Fibroblast of villous mesenchyme (primary cell): ENCODE results near the gene IDUA. TPM values are rescaled to one million over a fixed set of nuclear protein-coding genes. Genes with fewer than 3 reads are reported as not detected.

Source experiments
- DNase-seq: peaks from one replicate; pipeline ENCODE4 v3.0.0-alpha.2; 2010; ENCODE audit warnings: low read depth
- H3K4me3 ChIP-seq: 2 replicates; pipeline ENCODE4 v1.5.1; 2011; ENCODE audit warnings: low read depth, mild to moderate bottlenecking, low read length
- CTCF ChIP-seq: IDR thresholded peaks from 2 replicates; pipeline ENCODE4 v1.5.1; 2012; ENCODE audit warnings: low read depth, mild to moderate bottlenecking, low read length; ENCODE audit not compliant: insufficient read depth
- total RNA-seq: library from RNA; depleted of rRNA; stranded (reverse); fragments of >200 nt; gene quantifications from 2 replicates; pipeline ENCODE4 v1.2.3, GENCODE V29; 2012

Gene IDUA
- total RNA-seq, 1 donor = 10.4 TPM

GRCh38 chr4:965048-965765, 21.6 kb upstream of the IDUA start:
- no peak for TF ChIP-seq CTCF
- no peak overlapping the region for H3K4me3 ChIP-seq
- no peak for DNase-seq

- no peak overlapping the region for H3K4me3 ChIP-seq
- TF ChIP-seq CTCF = no peak
- DNase-seq = no peak
Observed at GRCh38 chr4:965766-966134, 21.1 kb upstream of the IDUA start.

GRCh38 chr4:966266-967112, 20.4 kb upstream of the IDUA start:
- TF ChIP-seq CTCF = no peak
- DNase-seq = no peak
- no peak overlapping the region for H3K4me3 ChIP-seq

- no peak overlapping the region for H3K4me3 ChIP-seq
- TF ChIP-seq CTCF = no peak
- DNase-seq = no peak
Observed at GRCh38 chr4:967113-968104, 19.4 kb upstream of the IDUA start.

GRCh38 chr4:968221-968620, 18.6 kb upstream of the IDUA start:
- no peak for DNase-seq
- no peak overlapping the region for H3K4me3 ChIP-seq
- TF ChIP-seq CTCF = no peak

- no peak overlapping the region for H3K4me3 ChIP-seq
- no peak for DNase-seq
- no peak for TF ChIP-seq CTCF
Observed at GRCh38 chr4:968621-969394, 18.0 kb upstream of the IDUA start.
